Memory B cell (primary cell): ENCODE data around the gene KRT5.

ENCODE experiments used
- ATAC-seq: fragments of 150-1000 bp; cut with Tn5 transposase; 2 replicates; pipeline ENCODE4 v1.10.0; 2021; ENCODE audit warnings: low read depth, mild to moderate bottlenecking, moderate library complexity
- DNase-seq, 2 donors: peaks; one replicate each; pipeline ENCODE4 v3.0.0; 2022; ENCODE audit warnings: low spot score in 2 of 2
- H3K27ac Mint-ChIP-seq: one replicate; pipeline ENCODE4 v1.8.0; 2022; ENCODE audit warnings: mild to moderate bottlenecking, moderate library complexity, mixed read lengths
- H3K27me3 Mint-ChIP-seq: one replicate; pipeline ENCODE4 v1.8.0; 2022; ENCODE audit warnings: mixed read lengths
- H3K36me3 Mint-ChIP-seq: one replicate; pipeline ENCODE4 v1.8.0; 2022; ENCODE audit warnings: mild to moderate bottlenecking, mixed read lengths
- H3K4me1 Mint-ChIP-seq: one replicate; pipeline ENCODE4 v1.8.0; 2022; ENCODE audit warnings: mixed read lengths
- H3K4me3 Mint-ChIP-seq: one replicate; pipeline ENCODE4 v1.8.0; 2022; ENCODE audit warnings: mild to moderate bottlenecking, moderate library complexity, mixed read lengths
- H3K9me3 Mint-ChIP-seq: one replicate; pipeline ENCODE4 v1.8.0; 2022; ENCODE audit warnings: mixed read lengths

Gene KRT5

GRCh38 chr12:52487211-52487610, 33.0 kb downstream of the KRT5 start:
- Mint-ChIP-seq H3K36me3 (no peaks in the 10 kb centered on the region), H3K4me1 (no peaks in the 10 kb centered on the region), H3K9me3 (peaks cover 7% of the 10 kb centered on the region), H3K27me3 (peaks cover 13% of the 10 kb centered on the region), H3K4me3 (no peak overlapping the region), H3K27ac (no peak overlapping the region)
- DNase-seq (no peak), ATAC-seq (no peak)

GRCh38 chr12:52486166-52487105, 33.8 kb downstream of the KRT5 start:
- Mint-ChIP-seq H3K9me3 (peaks cover 7% of the 10 kb centered on the region), H3K27me3 (peaks cover 12% of the 10 kb centered on the region), H3K4me3 (no peak overlapping the region), H3K36me3 (no peaks in the 10 kb centered on the region), H3K4me1 (no peaks in the 10 kb centered on the region), H3K27ac (no peak overlapping the region)
- ATAC-seq (no peak), DNase-seq (no peak)

GRCh38 chr12:52480073-52480472, 40.1 kb downstream of the KRT5 start:
- no peak overlapping the region for H3K27ac Mint-ChIP-seq
- H3K4me1 Mint-ChIP-seq = no peaks in the 10 kb centered on the region
- ATAC-seq = no peak
- peaks cover 8% of the 10 kb centered on the region for H3K27me3 Mint-ChIP-seq
- peaks cover 13% of the 10 kb centered on the region for H3K9me3 Mint-ChIP-seq
- no peak for DNase-seq
- no peaks in the 10 kb centered on the region for H3K36me3 Mint-ChIP-seq
- no peak overlapping the region for H3K4me3 Mint-ChIP-seq

GRCh38 chr12:52477651-52478050, 42.5 kb downstream of the KRT5 start:
- Mint-ChIP-seq H3K27ac (no peak overlapping the region), H3K4me3 (no peak overlapping the region)

GRCh38 chr12:52474212-52474611, 46.0 kb downstream of the KRT5 start:
- no peaks in the 10 kb centered on the region for H3K36me3 Mint-ChIP-seq
- H3K4me1 Mint-ChIP-seq = no peaks in the 10 kb centered on the region
- H3K4me3 Mint-ChIP-seq = no peak overlapping the region
- peaks cover 6% of the 10 kb centered on the region for H3K27me3 Mint-ChIP-seq
- H3K27ac Mint-ChIP-seq = no peak overlapping the region
- H3K9me3 Mint-ChIP-seq = peaks cover 6% of the 10 kb centered on the region
- DNase-seq (no peak), ATAC-seq (no peak)

More at GRCh38 chr12:52477651-52478050, 42.5 kb downstream of the KRT5 start:
- Mint-ChIP-seq H3K9me3 (peaks cover 10% of the 10 kb centered on the region), H3K36me3 (no peaks in the 10 kb centered on the region), H3K4me1 (no peaks in the 10 kb centered on the region), H3K27me3 (peaks cover 4% of the 10 kb centered on the region)
- DNase-seq = no peak
- no peak for ATAC-seq

- ATAC-seq (no peak), DNase-seq (no peak)
- no peaks in the 10 kb centered on the region for H3K4me1 Mint-ChIP-seq
- H3K27ac Mint-ChIP-seq = no peak within 1 kb of the TSS
- peaks cover 6% of the 10 kb centered on the region for H3K27me3 Mint-ChIP-seq
- peaks cover 6% of the 10 kb centered on the region for H3K9me3 Mint-ChIP-seq
- H3K4me3 Mint-ChIP-seq = no peak within 1 kb of the TSS
- H3K36me3 Mint-ChIP-seq = no peaks in the 10 kb centered on the region
Measured at GRCh38 chr12:52473768-52474167, 46.4 kb downstream of the KRT5 start, which contains the start of gene KRT6C. TSS of gene KRT6C (minus strand) at chr12:52473805. CDS start at chr12:52473737, 68 bp downstream.

- Mint-ChIP-seq H3K36me3 (no peaks in the 10 kb centered on the region), H3K4me3 (no peak overlapping the region), H3K27ac (no peak overlapping the region), H3K4me1 (no peaks in the 10 kb centered on the region), H3K9me3 (no peaks in the 10 kb centered on the region), H3K27me3 (peaks cover 6% of the 10 kb centered on the region)
- DNase-seq = no peak
- ATAC-seq = no peak
Measured at GRCh38 chr12:52469853-52470252, 50.3 kb downstream of the KRT5 start.

GRCh38 chr12:52464897-52465296, 55.3 kb downstream of the KRT5 start:
- ATAC-seq (no peak), DNase-seq (no peak)
- Mint-ChIP-seq H3K9me3 (no peaks in the 10 kb centered on the region), H3K4me3 (no peak overlapping the region), H3K27me3 (peaks cover 9% of the 10 kb centered on the region), H3K27ac (no peak overlapping the region), H3K36me3 (no peaks in the 10 kb centered on the region), H3K4me1 (no peaks in the 10 kb centered on the region)
